SK-MEL-5 (cell line): ENCODE measurements around the gene NPPC. TPM values are rescaled to one million over a fixed set of nuclear protein-coding genes. Genes with fewer than 3 reads are reported as not detected.
A peak's percentile ranks its signal among the peaks of the same experiment; 100 is the strongest.
"Not testable (repeated sequence)": the region's sequence is repeated elsewhere in the genome, so short reads cannot be mapped to it uniquely, and the experiment has no call there.

Experiments used
- DNase-seq: peaks from one replicate; pipeline ENCODE4 v3.0.0-alpha.2; 2016; ENCODE audit warnings: low read depth, low spot score
- in situ Hi-C: cut with HindIII; loops from 2 replicates; pipeline ENCODE4 v1.10.0; 2016; ENCODE audit warnings: low sequenced_read_pairs, high pct_unique_total_duplicates, low pct_unique_long_range_greater_than_20kb
- total RNA-seq: library from RNA; depleted of rRNA; stranded (reverse); fragments of >200 nt; shearing (Covaris generic); gene quantifications from 2 replicates; pipeline ENCODE4 v1.2.3, GENCODE V29; 2014

Gene NPPC
- total RNA-seq, 1 experiment from 2014 or later: 2.4 TPM

GRCh38 chr2:231925303-231926179 is 655 bp downstream of the NPPC start:
- DNase-seq: peak; percentile 79
- in situ Hi-C loops: no loop called here

DNA sequence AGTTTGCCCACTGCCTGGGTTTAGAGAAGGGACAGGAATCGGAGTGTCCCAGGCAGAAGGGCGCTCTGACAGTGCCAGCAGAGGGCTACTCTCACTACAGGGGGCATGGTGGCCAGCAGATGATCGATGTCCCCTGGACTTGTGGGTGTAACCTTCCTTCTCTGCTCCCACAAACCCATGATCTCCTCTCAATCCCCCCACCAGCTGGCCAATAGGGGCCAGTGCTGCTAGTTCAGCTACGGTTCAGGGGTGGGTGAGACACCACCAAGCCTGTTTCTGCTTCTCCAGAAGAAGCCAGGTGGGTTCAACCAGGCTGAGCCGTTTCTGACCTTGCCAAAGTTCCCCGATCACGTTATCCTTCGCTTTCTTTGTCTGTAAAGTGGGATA is 1.3 kb downstream of the NPPC start:
- in situ Hi-C loops: no loop called here
- DNase-seq: no peak

GRCh38 chr2:231923951-231924888 is 2.0 kb downstream of the NPPC start:
- DNase-seq: no peak
- in situ Hi-C loops: no loop called here

GRCh38 chr2:231923010-231923344 is 3.2 kb downstream of the NPPC start:
- DNase-seq: no peak
- in situ Hi-C loops: no loop called here

DNA sequence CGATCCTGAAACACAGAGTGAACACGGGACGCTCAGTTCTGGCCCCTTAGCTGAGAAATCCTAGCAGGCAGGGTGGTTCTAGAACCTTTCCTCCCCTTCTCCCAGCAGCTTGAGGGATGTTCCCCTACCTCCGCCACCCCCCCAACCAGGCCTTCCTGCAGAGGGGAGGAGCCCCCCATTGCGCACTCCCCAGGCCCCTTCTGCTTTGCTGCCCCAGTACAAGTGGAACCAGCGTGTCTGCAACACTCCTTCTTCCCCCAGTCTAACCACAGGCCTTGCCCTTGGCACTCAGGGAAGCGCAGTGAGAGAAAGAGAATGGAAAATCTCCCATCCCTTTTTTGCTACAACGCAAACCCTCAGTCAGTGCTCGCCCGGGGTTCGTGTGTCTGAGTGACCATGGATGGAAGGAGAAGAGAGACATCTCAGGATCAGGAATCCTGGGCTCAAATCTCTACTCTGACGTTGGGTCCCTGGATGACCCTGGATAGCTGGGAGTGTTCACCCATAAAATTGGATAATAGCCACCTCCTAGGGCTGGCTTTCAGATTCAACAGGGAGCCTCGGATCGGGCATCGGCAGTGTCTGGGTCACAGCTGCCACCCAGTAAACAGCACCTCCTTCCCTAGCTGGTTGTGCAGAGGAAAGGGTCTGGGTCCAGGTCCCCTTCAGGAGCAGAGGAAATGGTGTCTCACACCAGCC is 3.7 kb downstream of the NPPC start:
- in situ Hi-C loops: no loop called here
- no peak for DNase-seq

- DNase-seq: no peak
- in situ Hi-C loops: no loop called here
Measured at GRCh38 chr2:231920795-231921194, 5.4 kb downstream of the NPPC start.

GRCh38 chr2:231920366-231920765 is 5.8 kb downstream of the NPPC start:
- in situ Hi-C loops: no loop called here
- no peak for DNase-seq

GRCh38 chr2:231919341-231920035 is 6.7 kb downstream of the NPPC start:
- in situ Hi-C loops: no loop called here
- no peak for DNase-seq

DNA sequence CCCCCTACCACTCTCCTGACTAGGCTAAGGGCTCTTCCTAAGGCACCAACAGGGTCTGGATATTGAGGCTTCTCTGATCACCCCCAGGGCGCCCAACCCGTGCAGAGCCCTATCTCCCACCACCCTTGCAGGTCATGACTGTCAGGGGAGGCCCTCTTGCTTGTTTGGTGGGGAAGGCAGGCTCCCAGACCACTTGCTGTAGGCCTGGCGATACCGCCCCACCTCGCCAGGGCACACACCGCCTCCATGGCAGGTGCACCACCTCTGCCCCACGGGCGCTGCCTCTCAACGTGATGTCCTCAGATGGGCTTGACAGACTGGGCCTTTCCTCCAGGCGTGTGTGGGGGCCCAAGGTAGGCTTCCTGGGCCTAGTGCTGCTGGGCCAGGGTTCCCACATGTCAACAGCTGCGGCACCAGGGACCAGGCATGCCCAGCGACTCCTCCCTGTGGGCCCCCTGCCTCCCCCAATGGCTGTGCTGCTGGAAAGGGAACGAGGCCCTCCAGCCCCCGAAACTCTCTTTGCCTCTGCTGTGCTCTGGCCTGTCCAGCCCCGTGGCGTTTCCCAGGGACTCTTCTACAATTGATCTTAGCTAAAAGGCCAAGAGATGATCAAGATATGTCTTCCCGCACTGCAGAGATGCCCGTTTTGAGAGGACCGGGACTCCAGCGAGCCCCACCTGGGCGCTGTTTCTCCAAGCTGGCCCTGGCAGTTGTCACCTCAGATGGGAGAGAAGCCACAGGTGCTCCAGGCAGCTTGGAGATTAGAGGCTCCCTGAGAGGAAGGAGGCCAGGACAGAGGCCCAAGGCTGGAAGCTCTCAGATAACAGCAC is 7.5 kb downstream of the NPPC start:
- in situ Hi-C loops: no loop called here
- no peak for DNase-seq

- DNase-seq: no peak
Measured at GRCh38 chr2:231917280-231918066, 8.7 kb downstream of the NPPC start.

DNA sequence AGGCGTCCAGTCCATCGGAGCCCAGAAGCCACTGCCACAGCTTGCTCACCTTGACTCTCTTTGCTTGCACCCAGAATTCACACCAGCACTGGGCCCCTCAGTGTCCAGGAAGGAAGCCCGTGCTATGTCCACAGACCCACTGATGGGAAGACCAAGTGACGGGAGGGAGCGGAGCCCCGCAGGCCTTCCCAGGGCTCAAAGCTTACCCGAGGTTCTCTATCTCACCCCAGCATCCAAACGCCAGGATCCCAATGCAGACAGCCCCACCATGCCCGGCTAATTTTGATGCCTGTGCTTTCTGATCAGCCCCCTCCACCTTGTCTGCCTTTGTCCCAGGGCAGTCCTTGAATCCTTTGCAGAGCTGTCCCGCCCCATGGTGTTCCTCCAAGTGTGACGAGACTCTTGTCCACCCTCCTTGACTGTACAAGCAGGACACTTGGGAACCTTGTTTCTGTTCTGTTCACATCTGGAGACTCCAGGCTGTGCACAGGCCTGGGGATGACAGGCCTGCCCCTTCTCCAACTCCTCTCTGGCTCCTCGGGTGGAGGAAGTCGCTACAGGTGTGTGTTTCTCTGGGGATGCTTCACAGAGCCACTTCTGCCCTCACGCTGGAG is 12.0 kb downstream of the NPPC start:
- in situ Hi-C loops: no loop called here
- DNase-seq: no peak

More at GRCh38 chr2:231917280-231918066, 8.7 kb downstream of the NPPC start:
- in situ Hi-C loops: no loop called here

DNA sequence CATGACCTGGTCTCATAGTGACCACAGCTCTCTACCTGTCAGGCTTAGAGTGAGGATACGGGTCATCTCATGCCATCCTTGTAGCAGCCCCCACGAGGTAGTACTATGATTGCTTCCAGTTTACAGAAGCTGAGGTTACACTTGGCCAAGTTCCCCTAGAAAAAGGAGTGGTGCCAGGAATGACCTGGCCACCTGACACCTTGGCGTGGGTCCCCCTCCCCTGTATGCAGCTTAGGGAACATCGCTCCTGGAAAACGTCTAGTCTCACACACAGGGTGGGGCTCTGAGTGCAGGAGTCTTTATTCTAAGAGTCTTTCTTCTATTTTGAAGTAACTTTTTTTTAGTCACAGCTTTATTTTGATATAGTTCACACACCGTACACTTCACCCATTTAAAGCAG is 14.8 kb downstream of the NPPC start:
- DNase-seq: no peak
- in situ Hi-C loops: no loop called here

- in situ Hi-C loops: no loop called here
- no peak for DNase-seq
Measured at GRCh38 chr2:231910771-231911170, 15.4 kb downstream of the NPPC start.

GRCh38 chr2:231910161-231910560 is 16.0 kb downstream of the NPPC start:
- DNase-seq, in situ Hi-C loops: not testable (repeated sequence)

GRCh38 chr2:231909631-231910030 is 16.6 kb downstream of the NPPC start:
- in situ Hi-C loops: no loop called here
- peak; percentile 88 for DNase-seq

GRCh38 chr2:231908584-231908983 is 17.6 kb downstream of the NPPC start:
- no peak for DNase-seq
- in situ Hi-C loops: no loop called here
